HG03175 (cell line): ENCODE results near the gene WDR86.

ENCODE experiments used
- ATAC-seq: cut with Tn5 transposase; IDR thresholded peaks from one replicate; pipeline ENCODE4 v1.9.1; 2021; ENCODE audit warnings: mild to moderate bottlenecking, moderate library complexity; ENCODE audit not compliant: unreplicated experiment

The WDR86 gene

GRCh38 chr7:151428378-151429236, 18.8 kb upstream of the WDR86 start:
- ATAC-seq = no peak

- no peak for ATAC-seq
Observed at GRCh38 chr7:151427705-151428377, 18.0 kb upstream of the WDR86 start.

GRCh38 chr7:151426904-151427704, 17.3 kb upstream of the WDR86 start:
- ATAC-seq = no peak

GRCh38 chr7:151426441-151426903, 16.6 kb upstream of the WDR86 start:
- no peak for ATAC-seq

- no peak for ATAC-seq
Observed at GRCh38 chr7:151425670-151426440, 16.0 kb upstream of the WDR86 start.

GRCh38 chr7:151424799-151425198, 15.0 kb upstream of the WDR86 start:
- no peak for ATAC-seq

- no peak for ATAC-seq
Observed at GRCh38 chr7:151423936-151424335, 14.1 kb upstream of the WDR86 start.

- ATAC-seq = no peak
Observed at GRCh38 chr7:151423226-151423625, 13.4 kb upstream of the WDR86 start.

- ATAC-seq = no peak
Observed at GRCh38 chr7:151422212-151422611, 12.4 kb upstream of the WDR86 start.

GRCh38 chr7:151420144-151420543, 10.3 kb upstream of the WDR86 start:
- no peak for ATAC-seq

- ATAC-seq = no peak
Observed at GRCh38 chr7:151416941-151417315, 7.1 kb upstream of the WDR86 start.

- no peak for ATAC-seq
Observed at GRCh38 chr7:151416112-151416940, 6.5 kb upstream of the WDR86 start.

- no peak for ATAC-seq
Observed at GRCh38 chr7:151415375-151416105, 5.7 kb upstream of the WDR86 start.

GRCh38 chr7:151413241-151413640, 3.4 kb upstream of the WDR86 start:
- ATAC-seq = no peak

GRCh38 chr7:151412318-151412717, 2.5 kb upstream of the WDR86 start:
- no peak for ATAC-seq

- ATAC-seq = no peak
Observed at GRCh38 chr7:151411551-151411950, 1.7 kb upstream of the WDR86 start.

- ATAC-seq = no peak
Observed at GRCh38 chr7:151410405-151411390, 860 bp upstream of the WDR86 start.
